GM12878 (cell line): ENCODE results near the gene NT5DC4. TPM values are rescaled to one million over a fixed set of nuclear protein-coding genes. Genes with fewer than 3 reads are reported as not detected.

ENCODE experiments used
- ATAC-seq: fragments of 200-7000 bp; cut with Tn5 transposase; 3 replicates; pipeline ENCODE4 v1.9.1; 2020; ENCODE audit warnings: mild to moderate bottlenecking, moderate library complexity
- BruUV-seq: library from RNA; stranded (reverse); fragments of 400-500 nt; replicated peaks from 2 replicates; lab custom pipeline; 2021; lab: Mats Ljungman, UMichigan
- CTCF ChIA-PET: fragments of 300-600 bp; sonication (Branson Sonifier 250); formaldehyde crosslinking; extraction: SDS; loops from one replicate; lab custom pipeline; 2021; ENCODE audit warnings: inconsistent platforms; lab: Yijun Ruan, JAX
- POLR2A ChIA-PET: fragments of 350-600 bp; formaldehyde crosslinking; extraction: SDS; loops from one replicate; lab custom pipeline; 2021; ENCODE audit warnings: inconsistent platforms; lab: Charles Lee
- RAD21 ChIA-PET: fragments of 300-600 bp; sonication (Branson Sonifier 250); formaldehyde crosslinking; loops from one replicate; lab custom pipeline; 2023; ENCODE audit warnings: antibody characterized with exemption; ENCODE audit not compliant: unreplicated experiment; lab: Charles Lee
- SMC1A ChIA-PET: fragments of 300-600 bp; sonication (Branson Sonifier 250); formaldehyde crosslinking; loops from one replicate; lab custom pipeline; 2023; ENCODE audit not compliant: unreplicated experiment, uncharacterized antibody; lab: Charles Lee
- DNase-seq: peaks from one replicate; pipeline ENCODE4 v3.0.0-alpha.2; 2011; ENCODE audit warnings: low read depth, low spot score
- FAIRE-seq: peaks from 3 replicates; lab custom pipeline; 2011; peaks lifted over from hg19 to GRCh38; lab: Jason Lieb, UNC
- H2AFZ ChIP-seq: 2 replicates; pipeline ENCODE4 v1.6.0; 2011; ENCODE audit warnings: low read depth, low read length, control low read depth; ENCODE audit not compliant: control insufficient read depth
- H3K27ac ChIP-seq: 2 replicates; pipeline ENCODE4 v1.5.1; 2011; ENCODE audit warnings: control low read depth; ENCODE audit not compliant: control insufficient read depth, insufficient read depth
- H3K27me3 ChIP-seq, 2 experiments: replicated peaks in 1 of 2; 2 replicates each; pipeline versions ENCODE4 v1.6.0 to v1.6.1; 2011; ENCODE audit warnings: low read length in 1 of 2; ENCODE audit not compliant: control insufficient read depth in 2 of 2, insufficient read depth in 2 of 2
- H3K36me3 ChIP-seq, 2 experiments: 2 replicates each; pipeline ENCODE4 v1.5.1; 2011; ENCODE audit warnings: low read length in 1 of 2; ENCODE audit not compliant: control insufficient read depth in 2 of 2, insufficient read depth in 2 of 2
- H3K4me1 ChIP-seq: 2 replicates; pipeline ENCODE4 v1.6.1; 2011; ENCODE audit warnings: mild to moderate bottlenecking, low read length, moderate library complexity, mixed read lengths; ENCODE audit not compliant: control insufficient read depth, insufficient read depth
- H3K4me2 ChIP-seq: 2 replicates; pipeline ENCODE4 v1.6.0; 2011; ENCODE audit warnings: control low read depth; ENCODE audit not compliant: control insufficient read depth, insufficient read depth
- H3K4me3 ChIP-seq: fragments of 200-600 bp; sonication (generic); 2 replicates; pipeline ENCODE4 v1.5.1; 2016
- H3K79me2 ChIP-seq: 2 replicates; pipeline ENCODE4 v1.6.0; 2011; ENCODE audit warnings: low read length; ENCODE audit not compliant: control insufficient read depth, insufficient read depth
- H3K9ac ChIP-seq: 2 replicates; pipeline ENCODE4 v1.8.0; 2011; ENCODE audit warnings: low read length, control low read depth, mixed read lengths; ENCODE audit not compliant: control insufficient read depth, insufficient read depth
- H3K9me3 ChIP-seq: replicated peaks from 3 replicates; pipeline ENCODE4 v1.5.1; 2011; ENCODE audit warnings: mild to moderate bottlenecking, low read length; ENCODE audit not compliant: control insufficient read depth, insufficient read depth
- H4K20me1 ChIP-seq: 2 replicates; pipeline ENCODE4 v1.6.0; 2011; ENCODE audit not compliant: control insufficient read depth, insufficient read depth
- CREM ChIP-seq: IDR thresholded peaks from 2 replicates; pipeline ENCODE4 v1.6.1; 2014; ENCODE audit warnings: antibody characterized with exemption, low read depth
- JUNB ChIP-seq: IDR thresholded peaks from 2 replicates; pipeline ENCODE4 v1.6.1; 2016; ENCODE audit warnings: antibody characterized with exemption, mild to moderate bottlenecking
- KLF5 ChIP-seq: fragments of 450-650 bp; IDR thresholded peaks from 2 replicates; pipeline ENCODE4 v1.6.1; 2014; ENCODE audit warnings: mild to moderate bottlenecking; ENCODE audit not compliant: partially characterized antibody
- MYC ChIP-seq: IDR thresholded peaks from 2 replicates; pipeline ENCODE4 v1.6.1; 2011; ENCODE audit warnings: mild to moderate bottlenecking, low read length, moderate library complexity, inconsistent platforms; ENCODE audit not compliant: insufficient read depth, insufficient replicate concordance, insufficient read length, severe bottlenecking
- PML ChIP-seq: IDR thresholded peaks from 2 replicates; pipeline ENCODE4 v1.6.1; 2012; ENCODE audit warnings: low read length, inconsistent platforms
- POLR2A ChIP-seq: IDR thresholded peaks from 2 replicates; pipeline ENCODE4 v1.6.1; 2011; ENCODE audit warnings: low read depth, mild to moderate bottlenecking, low read length
- POLR2AphosphoS5 ChIP-seq: IDR thresholded peaks from 2 replicates; pipeline ENCODE4 v1.6.1; 2011; ENCODE audit warnings: mild to moderate bottlenecking, low read length, inconsistent platforms
- SMAD1 ChIP-seq: fragments of 450-650 bp; IDR thresholded peaks from 2 replicates; pipeline ENCODE4 v1.6.1; 2018; ENCODE audit warnings: mild to moderate bottlenecking, low read depth; ENCODE audit not compliant: partially characterized antibody
- SMAD5 ChIP-seq: IDR thresholded peaks from 2 replicates; pipeline ENCODE4 v1.6.1; 2016; ENCODE audit warnings: antibody characterized with exemption, low read depth
- SREBF2 ChIP-seq: IDR thresholded peaks from 2 replicates; pipeline ENCODE4 v1.6.1; 2012; ENCODE audit warnings: mild to moderate bottlenecking, low read length
- TAF1 ChIP-seq: IDR thresholded peaks from 2 replicates; pipeline ENCODE4 v1.6.1; 2011; ENCODE audit warnings: mild to moderate bottlenecking, low read depth, low read length, borderline replicate concordance
- WGBS: methylation state at CpG from one replicate; pipeline ENCODE4 v1.1.6; 2016; ENCODE audit warnings: low lambda C conversion rate; ENCODE audit not compliant: insufficient replicate concordance, insufficient coverage; ENCODE audit errors: missing lambda C conversion rate; 5-methylcytosine and 5-hydroxymethylcytosine counted together
- in situ Hi-C: fragments of 300-500 bp; cut with MboI; formaldehyde crosslinking; loops from 9 replicates; pipeline ENCODE4 v1.14.3; 2018; ENCODE audit warnings: mixed read lengths
- intact Hi-C: fragments of 100-400 bp; cut with micrococcal nuclease; formaldehyde crosslinking; loops from one replicate; pipeline ENCODE4 v1.14.2; 2022; ENCODE audit not compliant: unreplicated experiment
- polyA plus RNA-seq, 11 experiments: library from polyadenylated mRNA; depleted of rRNA in 4 of 11; unstranded in 6 of 11; stranded (reverse) in 5 of 11; fragments of >200 nt; fragmentation: Nextera tagmentation in 4 of 11; fragmentation: Illumina TruSeq in 1 of 11; extraction: Ambion mirVana in 4 of 11; extraction: Trizol in 1 of 11; gene quantifications; 1 replicate in 1 of 11; 2 replicates in 10 of 11; pipeline versions ENCODE4 v1.2.1 to v1.2.3, GENCODE V29; 2011 to 2016; ENCODE audit warnings: inconsistent platforms in 2 of 11, missing spikeins in 2 of 11, low read depth in 1 of 11
- total RNA-seq, 4 experiments: library from RNA; depleted of rRNA in 3 of 4; stranded (reverse); fragments of >200 nt in 3 of 4; fragmentation: Illumina TruSeq in 1 of 4; extraction: Trizol in 1 of 4; gene quantifications; 2 replicates each; pipeline versions ENCODE4 v1.2.1 to v1.2.3, GENCODE V29; 2013 to 2021

The NT5DC4 gene
- total and polyA plus RNA-seq, 10 of the 15 experiments (the other 5 are each of a cell fraction or from before 2014, with no cell fraction given): 0.04 to 2.6 (median 0.32) TPM; not detected in 2

- in situ Hi-C loops: no loop called here
- Histone ChIP-seq H3K4me3 (no peak within 1 kb of the TSS), H3K27ac (peak within 1 kb of the TSS; percentile 62), H4K20me1 (no peaks in the 10 kb centered on the region), H3K27me3 (no peaks in the 10 kb centered on the region), H3K9me3 (no peaks in the 10 kb centered on the region), H3K4me2 (0 out of 2 replicates have a peak within 1 kb of the TSS, but pooled peaks have one; percentile 33), H3K4me1 (peaks cover 23% of the 10 kb centered on the region), H3K79me2 (no peaks in the 10 kb centered on the region), H2AFZ (peak within 1 kb of the TSS; percentile 32; the same call in 1 of the 2 replicates), H3K9ac (no peak within 1 kb of the TSS), H3K36me3 (no peaks in the 10 kb centered on the region)
- RAD21 ChIA-PET: interaction anchor here (0.9 to 5.0 kb wide), 5 partner anchors 9 to 157 kb away, joined by 3 to 36 read pairs (median 4); no protein-coding TSS in a partner anchor
- ATAC-seq: no peak
- TF ChIP-seq MYC (no peak), KLF5 (no peak), SMAD1 (no peak), POLR2AphosphoS5 (peak; percentile 66), JUNB (0 out of 2 replicates have a peak, but pooled peaks have one; percentile 11), SREBF2 (no peak), SMAD5 (peak; percentile 58; the same call in 1 of the 2 replicates), POLR2A (peak; percentile 70), CREM (0 out of 2 replicates have a peak, but pooled peaks have one; percentile 19), PML (peak; percentile 59; the same call in 1 of the 2 replicates), TAF1 (0 out of 2 replicates have a peak, but pooled peaks have one; percentile 43)
- 16% methylated on average over 13 of the region's 13 CpGs for WGBS
- POLR2A ChIA-PET: interaction anchor here (0.5 to 1.8 kb wide), 6 partner anchors 9 to 1152 kb away, joined by 3 to 6 read pairs (median 4); no protein-coding TSS in a partner anchor
- CTCF ChIA-PET: interaction anchor here (0.9 to 4.8 kb wide), 6 partner anchors 21 to 101 kb away, joined by 3 to 17 read pairs (median 5); no protein-coding TSS in a partner anchor
- intact Hi-C loops: no loop called here
- SMC1A ChIA-PET: interaction anchor here (0.6 to 6.3 kb wide), 8 partner anchors 10 to 183 kb away, joined by 3 to 57 read pairs (median 5); no protein-coding TSS in a partner anchor
- FAIRE-seq: no peak
- no TSS peak for BruUV-seq
- DNase-seq: no peak
Measured at GRCh38 chr2:112784199-112785189, 63.7 kb downstream of the NT5DC4 start, which contains the start of gene IL1A. Gene IL1A, minus strand, starts transcription at chr2:112784493. Its CDS starts 723 bp downstream, at chr2:112783770.
